Esophagus (tissue), 2 donors: ENCODE measurements around the gene GPR107. TPM values are rescaled to one million over a fixed set of nuclear protein-coding genes. Genes with fewer than 3 reads are reported as not detected.

Experiments used
- H3K27ac ChIP-seq, 2 donors: one replicate each; pipeline ENCODE4 v1.5.1; 2013; ENCODE audit warnings: low read depth in 2 of 2, mild to moderate bottlenecking in 2 of 2, inconsistent platforms in 1 of 2, low read length in 1 of 2, moderate library complexity in 1 of 2
- H3K27me3 ChIP-seq, 2 donors: one replicate each; pipeline ENCODE4 v1.6.1; 2013; ENCODE audit warnings: low read length in 2 of 2, control low read depth in 1 of 2, mild to moderate bottlenecking in 1 of 2; ENCODE audit not compliant: insufficient read depth in 2 of 2, control insufficient read depth in 1 of 2
- H3K36me3 ChIP-seq, 2 donors: one replicate each; pipeline ENCODE4 v1.6.1; 2013; ENCODE audit warnings: low read length in 1 of 2; ENCODE audit not compliant: control insufficient read depth in 2 of 2, insufficient read depth in 2 of 2
- H3K4me1 ChIP-seq, 2 donors: one replicate each; pipeline ENCODE4 v1.6.1; 2013; ENCODE audit warnings: low read length in 1 of 2; ENCODE audit not compliant: control insufficient read depth in 2 of 2, insufficient read depth in 2 of 2
- H3K4me3 ChIP-seq, 2 donors: one replicate each; pipeline ENCODE4 v1.5.1; 2013; ENCODE audit warnings: low read length in 2 of 2, mild to moderate bottlenecking in 2 of 2, low read depth in 1 of 2, moderate library complexity in 1 of 2
- H3K9me3 ChIP-seq, 2 donors: one replicate each; pipeline ENCODE4 v1.6.1; 2013; ENCODE audit warnings: mild to moderate bottlenecking in 2 of 2, low read depth in 1 of 2, low read length in 1 of 2, moderate library complexity in 1 of 2; ENCODE audit not compliant: control insufficient read depth in 2 of 2, insufficient read depth in 1 of 2
- WGBS, 2 donors: extraction: QIAGEN DNeasy Blood & Tissue Kit; methylation state at CpG; one replicate each; pipeline ENCODE4 v1.1.7; 2013; 5-methylcytosine and 5-hydroxymethylcytosine counted together
- polyA plus RNA-seq, 2 donors: library from polyadenylated mRNA; stranded (reverse); fragments of 200-250 nt; gene quantifications; one replicate each; pipeline ENCODE4 v1.2.3, GENCODE V29; 2013
- donor health status: healthy with polysubstance abuse.
- donor health status: Bipolar disorder and iron deficiency.

GPR107 gene
- polyA plus RNA-seq, 2 donors, result 8.6 to 12.2 TPM

GRCh38 chr9:130138171-130138653, 84.5 kb downstream of the GPR107 start:
- Histone ChIP-seq H3K4me1 (peaks cover 3% of the 10 kb centered on the region in 2 donors), H3K27me3 (no peaks in the 10 kb centered on the region), H3K36me3 (peaks cover 3 to 6% of the 10 kb centered on the region in 2 donors), H3K9me3 (no peaks in the 10 kb centered on the region), H3K4me3 (no peak overlapping the region), H3K27ac (peak overlapping the region in 1 of 2 donors; percentile 43)
- WGBS, 2 donors, result 23 to 33% methylated on average over 10 of the region's 10 CpGs

- Histone ChIP-seq H3K9me3 (no peaks in the 10 kb centered on the region), H3K4me3 (no peak overlapping the region), H3K27ac (peak overlapping the region; percentile 26 to 61), H3K4me1 (peaks cover 3% of the 10 kb centered on the region in 2 donors), H3K27me3 (no peaks in the 10 kb centered on the region), H3K36me3 (peaks cover 3 to 6% of the 10 kb centered on the region in 2 donors)
- WGBS, 2 donors, result 23 to 61% methylated on average over 6 of the region's 6 CpGs
Observed at GRCh38 chr9:130138791-130139190, 85.1 kb downstream of the GPR107 start.

- H3K36me3 ChIP-seq, result peaks cover 3 to 6% of the 10 kb centered on the region in 2 donors
- H3K4me1 ChIP-seq, result peaks cover 3% of the 10 kb centered on the region in 2 donors
- no peak overlapping the region for H3K4me3 ChIP-seq
- H3K9me3 ChIP-seq, result no peaks in the 10 kb centered on the region
- peak overlapping the region; percentile 26 to 78 for H3K27ac ChIP-seq
- 54 to 75% methylated on average over 10 of the region's 10 CpGs for WGBS, 2 donors
- no peaks in the 10 kb centered on the region for H3K27me3 ChIP-seq
Observed at GRCh38 chr9:130139251-130139650, 85.5 kb downstream of the GPR107 start.

GRCh38 chr9:130140706-130141105, 87.0 kb downstream of the GPR107 start:
- H3K27ac ChIP-seq, result no peak overlapping the region

GRCh38 chr9:130142056-130142455, 88.3 kb downstream of the GPR107 start:
- Histone ChIP-seq H3K4me3 (no peak overlapping the region), H3K27ac (no peak overlapping the region), H3K27me3 (no peaks in the 10 kb centered on the region), H3K36me3 (no peaks in the 10 kb centered on the region), H3K4me1 (peaks cover 3% of the 10 kb centered on the region in 2 donors), H3K9me3 (no peaks in the 10 kb centered on the region)
- WGBS, 2 donors, result 69 to 72% methylated on average over 12 of the region's 12 CpGs

More at GRCh38 chr9:130140706-130141105, 87.0 kb downstream of the GPR107 start:
- peaks cover 3% of the 10 kb centered on the region in 2 donors for H3K4me1 ChIP-seq
- no peaks in the 10 kb centered on the region for H3K9me3 ChIP-seq
- H3K4me3 ChIP-seq, result no peak overlapping the region
- no peaks in the 10 kb centered on the region for H3K27me3 ChIP-seq
- H3K36me3 ChIP-seq, result peaks cover 0 to 1% of the 10 kb centered on the region in 2 donors
- 72 to 83% methylated on average over 10 of the region's 10 CpGs for WGBS, 2 donors

- Histone ChIP-seq H3K4me3 (no peak overlapping the region), H3K9me3 (no peaks in the 10 kb centered on the region), H3K4me1 (peaks cover 3% of the 10 kb centered on the region in 2 donors), H3K36me3 (no peaks in the 10 kb centered on the region), H3K27ac (no peak overlapping the region), H3K27me3 (no peaks in the 10 kb centered on the region)
- WGBS, 2 donors, result 77 to 83% methylated on average over 6 of the region's 6 CpGs
Observed at GRCh38 chr9:130142641-130143040, 88.9 kb downstream of the GPR107 start.

GRCh38 chr9:130143279-130143893, 89.7 kb downstream of the GPR107 start:
- no peaks in the 10 kb centered on the region for H3K36me3 ChIP-seq

GRCh38 chr9:130143958-130144366, 90.3 kb downstream of the GPR107 start:
- H3K27me3 ChIP-seq, result no peaks in the 10 kb centered on the region
- no peak overlapping the region for H3K4me3 ChIP-seq
- no peaks in the 10 kb centered on the region for H3K9me3 ChIP-seq
- peaks cover 3% of the 10 kb centered on the region in 2 donors for H3K4me1 ChIP-seq
- no peaks in the 10 kb centered on the region for H3K36me3 ChIP-seq
- no peak overlapping the region for H3K27ac ChIP-seq
- WGBS, 2 donors, result 23 to 27% methylated on average over 14 of the region's 14 CpGs

More at GRCh38 chr9:130143279-130143893, 89.7 kb downstream of the GPR107 start:
- no peaks in the 10 kb centered on the region for H3K27me3 ChIP-seq
- 72 to 78% methylated on average over 24 of the region's 24 CpGs for WGBS, 2 donors
- no peak overlapping the region for H3K27ac ChIP-seq
- no peak overlapping the region for H3K4me3 ChIP-seq
- no peaks in the 10 kb centered on the region for H3K9me3 ChIP-seq
- peaks cover 3% of the 10 kb centered on the region in 2 donors for H3K4me1 ChIP-seq

- H3K27me3 ChIP-seq, result no peaks in the 10 kb centered on the region
- no peak overlapping the region for H3K27ac ChIP-seq
- H3K4me1 ChIP-seq, result no peaks in the 10 kb centered on the region
- H3K4me3 ChIP-seq, result no peak overlapping the region
- WGBS, 2 donors, result 48 to 50% methylated on average over 5 of the region's 5 CpGs
- no peaks in the 10 kb centered on the region for H3K36me3 ChIP-seq
- no peaks in the 10 kb centered on the region for H3K9me3 ChIP-seq
Observed at GRCh38 chr9:130144703-130145102, 91.0 kb downstream of the GPR107 start.

- Histone ChIP-seq H3K4me1 (no peaks in the 10 kb centered on the region), H3K36me3 (no peaks in the 10 kb centered on the region), H3K4me3 (no peak overlapping the region), H3K27ac (no peak overlapping the region), H3K9me3 (no peaks in the 10 kb centered on the region), H3K27me3 (no peaks in the 10 kb centered on the region)
- WGBS, 2 donors, result 70 to 74% methylated on average over 1 of the region's 1 CpG
Observed at GRCh38 chr9:130145658-130146057, 92.0 kb downstream of the GPR107 start.
